GF-D8 (cell line): ENCODE data around the gene RPS10.
A peak's percentile ranks its signal among the peaks of the same experiment; 100 is the strongest.
"Not testable (repeated sequence)": the region's sequence is repeated elsewhere in the genome, so short reads cannot be mapped to it uniquely, and the experiment has no call there.

Source experiments
- DNase-seq: peaks from one replicate; lab custom pipeline; 2025; lab: John Stamatoyannopoulos, UW

The RPS10 gene

DNA sequence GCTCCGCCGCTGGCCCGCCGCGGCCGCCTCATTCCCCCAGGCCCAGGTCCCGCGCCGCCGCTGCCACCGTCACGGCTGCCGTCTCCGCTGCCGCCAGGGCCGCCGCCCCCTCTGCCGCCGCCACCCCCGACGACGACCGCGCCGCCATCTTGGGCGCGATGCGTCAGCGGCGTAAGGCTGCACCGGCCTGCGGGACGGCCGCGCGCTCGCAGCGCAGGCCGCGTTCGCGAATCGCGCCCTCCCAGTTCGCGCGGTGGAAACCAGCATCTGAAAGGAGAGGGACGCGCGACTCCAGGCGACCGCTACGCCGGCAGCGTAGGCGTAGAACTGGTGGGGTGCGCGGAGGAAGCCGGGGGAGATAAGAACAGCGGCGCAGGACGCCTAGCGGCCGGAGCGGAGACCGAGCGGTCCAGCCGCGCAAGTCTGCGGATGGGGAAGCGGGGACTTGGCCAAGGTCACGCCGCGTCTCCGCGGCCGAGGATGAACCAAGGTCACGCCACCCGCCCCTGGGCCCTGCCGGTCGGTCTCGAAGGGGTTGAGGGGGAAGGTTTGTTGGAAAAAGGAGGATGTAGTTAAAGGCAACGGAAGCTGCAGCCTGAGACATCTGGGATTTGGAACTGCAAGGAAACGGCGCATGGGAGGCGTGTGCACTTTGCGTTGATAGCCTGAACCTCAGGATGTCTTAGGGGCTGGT lies 33.2 kb downstream of the RPS10 start, which contains the start of gene NUDT3:
TSS of gene NUDT3 (minus strand) at position 173 of the 694 bp plus-strand sequence. CDS start 307 bp downstream, outside the sequence.
- peak; percentile 86 for DNase-seq

DNA sequence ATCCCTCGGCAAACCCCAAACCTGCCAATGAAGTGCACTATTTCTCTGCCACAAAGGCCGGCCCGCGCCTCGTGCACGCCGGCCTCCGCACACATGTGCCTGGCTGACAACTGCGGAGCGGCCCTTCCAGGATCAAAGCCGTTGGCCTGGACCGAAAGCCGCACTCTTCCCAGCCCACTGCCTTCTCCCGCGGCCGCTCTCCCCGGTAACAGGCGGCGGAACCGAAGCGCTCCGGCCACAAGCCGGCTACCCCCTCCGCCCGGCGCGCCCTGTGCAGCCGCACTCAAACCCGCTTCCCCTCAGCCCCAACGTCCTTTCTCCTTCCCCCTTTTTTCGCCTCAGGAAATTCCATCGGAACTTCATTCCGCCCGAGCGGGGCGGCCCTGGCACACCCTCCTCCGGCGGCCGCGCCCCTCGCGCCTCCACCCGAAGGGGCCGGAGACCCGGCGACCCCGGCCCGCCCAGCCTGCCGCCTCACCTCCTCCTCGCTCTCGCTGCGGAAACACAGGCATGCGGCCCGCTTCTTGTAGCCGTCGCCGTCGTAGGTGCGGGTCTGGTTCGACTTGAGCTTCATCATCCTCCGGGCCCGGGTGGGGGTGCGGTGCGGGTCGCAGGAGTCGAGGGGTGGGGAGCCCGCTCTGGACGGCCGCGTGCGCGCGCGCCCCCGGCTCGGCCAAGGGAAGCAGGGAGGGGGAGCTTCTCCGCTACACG lies 33.9 kb downstream of the RPS10 start:
- DNase-seq, result peak; percentile 21

DNA sequence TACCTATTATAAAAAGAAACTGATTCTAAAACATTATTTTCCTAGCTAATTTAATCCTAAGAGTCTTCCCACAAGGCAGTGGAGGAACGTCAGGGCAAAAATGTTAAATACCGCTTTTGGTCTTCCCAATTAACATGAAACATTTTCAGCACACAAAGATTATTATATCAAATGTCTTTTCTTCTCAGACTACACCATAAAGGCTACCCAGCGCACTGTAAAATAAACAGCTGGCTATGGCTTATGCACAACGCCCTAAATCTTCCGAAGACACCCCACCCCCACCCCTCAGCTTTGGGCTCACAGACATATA lies 34.4 kb downstream of the RPS10 start:
- DNase-seq, result no peak

DNA sequence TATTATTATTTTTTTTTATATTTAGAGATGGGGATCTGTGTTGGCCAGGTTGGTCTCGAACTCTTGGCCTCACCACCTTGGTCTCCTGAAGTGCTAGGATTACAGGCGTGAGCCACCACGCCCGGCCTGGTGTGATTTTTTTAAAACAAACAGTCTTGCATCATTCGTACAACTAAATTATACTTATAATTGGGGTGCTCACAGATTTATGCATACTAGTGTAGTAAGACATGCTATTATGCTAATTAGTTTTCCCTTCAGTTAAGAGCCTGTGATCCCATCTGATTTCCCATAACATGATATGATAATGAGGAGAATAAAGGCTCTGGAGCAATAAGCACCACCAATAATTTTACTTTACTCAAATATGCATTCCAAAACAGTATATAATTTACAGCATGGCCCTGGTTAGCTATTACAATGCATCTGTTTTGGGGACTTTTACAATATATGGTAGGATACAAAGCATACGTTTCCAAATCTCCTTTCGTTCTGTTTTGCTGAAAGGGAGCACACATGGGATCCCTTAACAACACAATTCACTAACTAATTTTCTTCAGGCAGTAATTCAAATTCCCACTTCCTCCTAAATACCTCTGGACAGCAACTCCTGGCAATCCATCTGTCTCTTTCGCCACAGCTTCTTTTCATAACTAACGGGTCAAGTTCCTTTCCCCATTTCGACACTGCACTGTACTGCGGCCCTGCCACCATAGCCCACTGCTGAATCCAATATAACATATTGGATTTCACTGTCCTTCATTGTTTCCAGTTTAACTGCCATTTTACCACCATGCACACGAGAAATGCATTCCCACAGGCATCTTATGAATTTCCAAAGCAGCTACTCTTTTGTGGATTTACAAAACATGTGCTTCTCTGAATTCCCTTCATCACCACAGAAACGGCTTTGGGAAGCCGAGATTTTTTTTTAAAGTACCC lies 35.1 kb downstream of the RPS10 start:
- DNase-seq, result peak; percentile 57

DNA sequence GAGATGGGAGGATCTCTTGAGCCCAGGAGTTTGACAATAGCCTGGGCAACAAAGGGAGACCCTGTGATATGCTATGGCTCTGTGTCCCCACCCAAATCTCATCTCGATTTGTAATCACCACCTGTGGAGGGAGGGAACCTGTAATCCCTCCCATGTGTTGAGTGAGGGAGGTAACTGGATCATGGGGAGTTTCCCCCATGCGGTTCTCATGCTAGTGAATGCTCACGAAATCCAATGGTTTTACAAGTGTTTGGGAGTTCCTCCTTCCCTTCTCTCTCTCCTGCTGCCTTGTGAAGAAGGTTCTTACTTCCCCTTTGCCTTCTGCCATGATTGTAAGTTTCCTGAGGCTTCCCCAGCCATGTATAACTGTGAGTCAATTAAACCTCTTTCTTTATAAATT lies 36.8 kb downstream of the RPS10 start:
- DNase-seq, result peak; percentile 44

DNA sequence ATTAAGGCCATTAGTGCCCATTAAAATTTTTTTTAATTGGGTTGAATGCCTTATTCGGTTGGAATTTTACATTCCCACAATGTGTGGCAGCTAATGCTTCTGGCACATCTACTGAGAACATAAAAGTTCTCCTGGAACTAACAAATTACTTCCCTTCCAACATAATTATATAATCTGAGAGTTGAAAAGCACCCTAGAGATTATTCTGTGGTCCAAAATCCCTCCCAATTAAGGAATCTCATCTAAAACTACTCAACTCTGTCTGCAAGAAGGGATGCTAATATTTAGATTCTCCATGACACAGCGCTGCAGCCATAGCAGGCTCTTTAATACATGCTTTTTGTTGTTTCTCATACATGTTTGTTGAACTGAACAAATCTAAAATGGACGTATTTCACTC lies 37.4 kb downstream of the RPS10 start:
- no peak for DNase-seq

DNA sequence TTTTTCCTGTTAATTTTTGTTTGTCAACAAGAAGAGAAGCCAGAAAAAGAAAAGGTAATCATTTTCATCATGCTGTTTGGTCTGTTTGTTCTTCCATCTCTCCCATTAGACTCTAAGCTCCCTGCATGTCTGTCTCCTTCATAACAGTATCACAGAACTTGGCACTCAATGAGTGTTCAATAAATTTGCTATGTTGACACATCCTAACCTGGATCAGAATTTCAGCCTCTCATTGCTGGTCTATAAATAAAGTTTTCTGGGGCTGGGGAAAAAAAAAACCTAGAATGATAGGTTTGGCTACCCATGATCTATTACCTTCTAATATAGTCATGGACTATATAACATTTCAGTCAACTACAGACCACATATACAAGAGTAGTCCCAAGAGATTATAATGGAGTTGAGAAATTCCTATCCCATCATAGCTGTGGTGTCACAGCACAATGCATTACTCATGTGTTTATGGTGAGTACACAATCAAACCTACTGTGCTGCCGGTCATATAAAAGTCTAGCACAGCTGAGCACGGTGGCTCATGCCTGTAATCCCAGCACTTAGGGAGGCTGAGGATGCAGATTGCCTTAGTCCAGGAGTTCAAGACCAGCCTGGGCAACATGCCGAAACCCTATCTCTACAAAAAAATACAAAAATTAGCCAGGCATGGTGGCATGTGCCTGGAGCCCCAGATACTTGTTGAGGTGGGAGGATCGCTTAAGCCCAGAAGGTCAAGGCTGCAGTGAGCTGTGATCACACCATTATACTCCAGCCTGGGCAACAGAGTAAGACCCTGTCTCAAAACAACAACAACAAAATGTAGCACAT lies 39.3 kb downstream of the RPS10 start:
- DNase-seq, result no peak

DNA sequence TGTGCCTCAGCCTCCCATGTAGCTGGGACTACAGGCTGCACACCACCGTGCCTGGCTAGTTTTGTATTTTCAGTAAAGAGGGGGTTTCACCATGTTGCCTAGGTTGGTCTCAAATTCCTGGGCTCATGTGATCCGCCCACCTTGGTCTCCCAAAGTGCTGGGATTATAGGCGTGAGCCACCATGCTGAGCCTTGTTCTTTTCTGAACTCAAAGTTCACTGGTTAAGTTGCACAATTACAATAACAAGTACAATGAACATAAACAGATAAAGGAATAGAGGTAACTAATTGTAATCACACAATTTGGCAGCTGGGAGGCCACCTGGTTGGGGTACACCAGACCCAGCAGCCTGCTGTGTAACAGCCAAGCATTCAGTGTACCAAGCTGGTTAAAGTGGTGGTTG lies 40.1 kb downstream of the RPS10 start:
- no peak for DNase-seq

DNA sequence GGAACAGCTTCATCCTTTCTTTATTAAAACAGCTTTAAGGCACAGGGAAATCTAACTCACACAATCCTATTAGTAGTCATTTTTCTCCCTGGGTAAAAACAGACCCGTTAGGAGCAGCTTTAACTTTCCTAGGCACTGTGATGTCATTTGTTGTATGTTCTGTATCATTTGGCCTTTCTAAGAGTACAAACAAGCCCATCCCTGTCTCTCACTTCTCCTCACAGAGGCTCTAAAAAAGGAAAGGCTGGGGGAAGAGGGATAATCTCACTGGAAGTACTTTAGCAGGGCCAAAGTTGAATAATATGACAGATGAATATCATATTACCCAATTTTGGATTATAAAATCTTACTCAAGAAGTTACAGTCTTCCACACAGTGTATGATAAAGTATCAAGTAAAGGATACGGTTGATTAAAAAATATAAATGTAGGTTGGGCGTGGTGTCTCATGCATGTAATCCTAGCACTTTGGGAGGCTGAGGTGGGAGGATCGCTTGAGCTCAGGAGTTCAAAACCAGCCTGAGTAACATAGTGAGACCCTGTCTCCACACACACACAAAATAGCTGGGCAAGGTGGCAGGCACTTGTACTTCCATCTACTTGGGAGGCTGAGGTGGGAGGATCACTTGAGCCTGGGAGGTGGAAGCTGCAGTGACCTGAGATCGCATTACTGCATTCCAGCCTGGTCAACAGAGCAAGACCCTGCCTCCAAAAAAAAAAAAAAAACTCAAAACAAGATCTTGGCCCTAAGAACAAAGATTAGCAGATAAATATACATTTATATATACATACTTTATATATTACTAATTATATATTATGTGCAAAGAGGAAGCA lies 41.3 kb downstream of the RPS10 start:
- DNase-seq, result no peak

DNA sequence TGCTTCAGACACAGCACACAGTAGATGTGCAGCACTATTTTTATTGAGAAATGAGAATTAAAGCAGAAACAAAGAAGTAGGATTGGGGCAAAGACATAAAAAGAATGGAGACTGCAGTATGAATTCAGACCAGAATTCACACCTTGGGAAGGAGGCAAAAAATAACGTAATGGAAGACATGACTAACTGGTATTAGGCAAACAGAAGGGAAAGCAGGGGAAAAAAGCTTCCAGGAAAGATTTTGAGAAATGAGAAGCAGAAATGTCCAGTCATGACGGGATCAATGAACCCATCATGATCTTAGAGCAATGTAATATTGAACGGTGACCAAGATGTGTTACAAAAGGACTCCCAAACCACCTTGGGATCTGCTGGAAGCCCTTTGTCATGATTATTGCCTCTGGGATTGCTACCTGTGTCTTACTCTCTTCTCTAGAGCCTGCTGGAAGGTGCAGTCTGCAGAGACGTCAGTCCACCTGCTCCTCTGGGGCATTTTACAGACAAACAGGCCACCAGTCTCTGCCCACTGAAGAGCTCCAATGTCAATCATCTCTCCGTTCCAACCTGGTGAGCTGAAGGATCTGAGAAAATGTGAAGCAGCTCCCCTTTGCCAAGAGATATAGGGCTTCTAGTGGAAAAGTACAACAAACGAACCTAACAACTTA lies 42.1 kb downstream of the RPS10 start:
- DNase-seq, result no peak

DNA sequence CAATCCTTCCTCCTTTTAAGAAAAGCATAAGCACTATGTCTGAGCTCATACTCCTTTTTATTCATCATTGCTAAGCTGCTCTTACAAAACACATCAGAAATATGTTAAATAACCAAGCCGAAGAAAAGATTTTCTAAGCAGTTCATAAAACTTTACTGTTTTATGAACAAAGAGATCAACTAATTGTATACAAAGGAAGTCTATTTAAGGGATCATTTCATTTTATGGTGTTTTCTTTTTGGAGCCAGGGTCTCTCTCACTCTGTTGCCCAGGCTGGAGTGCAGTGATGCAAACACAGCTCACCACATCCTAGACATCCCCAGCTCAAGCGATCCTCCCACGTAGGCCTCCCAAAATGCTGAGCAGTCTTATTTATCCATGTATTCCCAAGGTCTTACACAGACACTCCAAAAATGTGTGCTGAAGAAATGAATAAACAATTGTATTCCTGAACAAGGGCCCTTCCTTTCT lies 42.7 kb downstream of the RPS10 start:
- DNase-seq, result peak; percentile 25

DNA sequence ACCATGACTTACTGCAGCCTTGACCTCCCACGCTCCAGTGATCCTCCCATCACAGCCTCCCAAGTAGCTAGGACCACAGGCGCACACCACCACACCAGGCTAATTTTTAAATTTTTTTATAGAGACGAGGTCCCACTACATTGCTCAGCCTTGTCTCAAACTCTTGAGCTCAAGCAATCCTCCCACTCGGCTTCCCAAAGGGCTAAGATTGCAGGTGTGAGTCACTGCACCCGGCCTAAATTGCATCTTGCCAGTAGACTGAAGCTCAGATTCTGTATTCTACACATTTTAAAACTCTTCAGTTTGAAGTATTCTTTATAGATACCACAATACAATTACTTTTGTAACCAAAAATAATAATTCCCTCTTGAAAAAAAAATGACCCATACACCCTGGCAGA lies 44.8 kb downstream of the RPS10 start:
- DNase-seq, result no peak

DNA sequence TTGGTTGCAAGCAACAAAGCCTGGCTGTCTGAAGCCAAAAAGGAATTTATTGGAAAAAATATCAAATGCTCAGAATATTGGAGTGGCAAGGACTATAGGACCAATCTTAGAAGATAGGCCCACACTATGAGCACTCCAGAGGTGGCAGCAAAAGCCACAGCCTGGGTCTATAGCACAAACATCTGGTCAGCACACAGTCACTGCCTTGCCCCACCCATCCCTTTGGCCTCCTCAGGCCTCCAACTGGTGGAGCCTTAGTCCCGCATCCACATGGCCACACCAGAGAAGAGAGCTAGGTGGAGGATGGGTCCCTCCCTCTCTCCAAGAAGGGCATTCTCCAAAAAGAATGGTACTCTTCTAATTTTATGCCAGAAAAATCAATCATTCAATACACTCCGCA lies 47.4 kb downstream of the RPS10 start:
- no peak for DNase-seq

DNA sequence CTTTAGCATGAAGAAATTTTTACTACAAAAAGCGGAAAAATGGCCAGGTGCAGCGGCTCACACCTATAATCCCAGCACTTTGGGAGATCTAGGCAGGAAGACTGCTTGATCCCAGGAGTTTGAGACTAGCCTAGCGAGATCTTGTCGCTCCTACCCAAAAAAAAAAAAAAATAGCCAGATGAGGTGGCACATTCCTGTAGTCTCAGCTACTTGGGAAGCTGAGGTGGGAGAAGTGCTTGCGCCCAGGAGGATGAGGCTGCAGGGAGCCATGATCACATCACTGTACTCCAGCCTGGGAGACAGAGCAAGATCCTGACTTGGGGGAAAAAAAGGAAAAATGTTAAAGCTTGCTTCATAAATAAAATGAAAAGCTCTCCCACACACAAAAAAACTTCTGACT lies 47.9 kb downstream of the RPS10 start:
- no peak for DNase-seq

DNA sequence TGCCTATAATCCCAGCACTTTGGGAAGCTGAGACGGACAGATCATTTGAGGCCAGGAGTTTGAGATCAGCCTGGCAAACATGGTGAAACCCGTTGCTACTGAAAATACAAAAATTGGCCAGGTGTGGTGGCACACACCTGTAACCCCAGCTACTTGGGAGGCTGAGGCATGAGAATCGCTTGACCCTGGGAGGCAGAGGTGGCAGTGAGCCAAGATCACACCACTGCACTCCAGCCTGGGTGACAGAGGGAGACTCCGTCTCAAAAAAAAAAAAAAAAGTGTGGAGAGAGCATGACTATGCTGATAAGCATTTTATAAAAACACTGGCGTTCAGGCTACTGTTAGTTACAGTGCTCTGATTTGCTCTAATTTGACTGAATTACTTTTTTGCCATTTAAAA lies 48.3 kb downstream of the RPS10 start:
- DNase-seq, result not testable (repeated sequence)

DNA sequence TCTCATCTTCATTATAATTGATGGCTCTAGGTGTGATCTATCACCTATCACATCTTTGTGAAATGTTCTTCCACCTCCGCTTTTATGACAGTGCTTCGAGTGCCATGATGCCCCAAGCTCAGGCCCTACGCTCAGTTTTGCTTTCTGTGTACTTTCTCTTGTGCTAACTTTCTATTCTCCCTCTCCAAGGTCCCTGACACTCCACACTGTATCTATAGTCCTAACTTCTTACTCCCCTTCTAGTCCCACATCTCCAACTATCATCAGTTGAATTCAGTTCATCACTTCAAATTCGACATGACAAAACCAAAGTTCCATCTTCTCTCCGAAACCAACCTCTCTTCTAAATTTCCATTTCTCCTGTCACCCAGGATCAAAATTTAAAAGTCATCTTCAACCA lies 50.0 kb downstream of the RPS10 start:
- no peak for DNase-seq

DNA sequence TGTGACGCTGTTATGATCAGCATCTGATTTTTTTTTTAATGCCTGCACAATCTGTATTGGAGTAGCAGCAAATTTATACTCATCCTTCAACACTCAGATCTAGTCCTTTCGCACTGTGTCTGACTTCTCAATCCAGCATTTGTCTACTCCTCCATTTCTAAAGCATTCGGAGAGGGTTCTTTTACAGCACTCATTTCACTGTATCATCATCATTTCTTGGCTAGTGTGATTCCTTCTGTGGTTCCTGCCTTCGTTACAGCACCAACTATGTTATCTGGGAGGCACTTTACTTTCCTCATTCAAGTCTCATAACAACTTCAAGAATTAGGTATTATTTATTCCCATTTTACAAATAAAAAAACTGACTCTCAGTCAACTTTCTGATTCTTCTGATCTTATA lies 51.4 kb downstream of the RPS10 start:
- DNase-seq, result no peak

DNA sequence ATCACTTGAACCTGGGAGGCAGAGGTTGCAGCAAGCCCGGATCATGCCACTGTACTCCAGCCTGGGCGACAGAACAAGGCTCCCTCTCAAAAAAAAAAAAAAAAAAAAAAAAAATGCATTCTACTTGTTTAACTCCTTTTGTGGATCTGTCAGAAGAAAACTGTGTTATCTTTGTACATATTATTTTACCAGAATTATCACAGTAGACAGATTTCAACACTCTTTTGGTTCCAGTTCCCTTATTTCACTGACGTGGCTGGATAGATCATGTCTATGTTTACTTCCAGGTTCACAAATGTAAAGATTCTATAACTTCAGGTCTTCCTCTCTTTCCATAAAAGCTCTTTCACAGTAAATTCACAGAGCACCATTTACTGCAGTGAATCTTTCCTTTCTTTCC lies 51.8 kb downstream of the RPS10 start:
- DNase-seq, result peak; percentile 46

DNA sequence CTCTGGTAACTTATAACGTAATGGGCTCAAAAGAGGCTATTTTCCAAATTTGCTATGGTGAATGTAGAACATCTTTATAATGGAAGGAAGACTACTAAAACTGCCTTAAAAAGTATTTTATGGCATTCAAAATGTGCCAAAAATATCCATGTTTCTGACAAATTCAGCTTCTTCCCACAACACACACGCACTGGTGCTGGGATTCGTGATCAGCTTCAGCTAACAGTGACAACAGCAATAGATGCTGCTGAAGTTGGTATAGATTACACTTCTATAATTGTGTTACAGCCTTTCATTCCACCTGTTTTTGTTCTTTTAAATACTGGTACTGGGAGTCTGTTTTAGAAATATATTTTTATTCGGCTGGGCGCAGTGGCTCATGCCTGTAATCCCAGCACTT lies 52.4 kb downstream of the RPS10 start:
- no peak for DNase-seq

DNA sequence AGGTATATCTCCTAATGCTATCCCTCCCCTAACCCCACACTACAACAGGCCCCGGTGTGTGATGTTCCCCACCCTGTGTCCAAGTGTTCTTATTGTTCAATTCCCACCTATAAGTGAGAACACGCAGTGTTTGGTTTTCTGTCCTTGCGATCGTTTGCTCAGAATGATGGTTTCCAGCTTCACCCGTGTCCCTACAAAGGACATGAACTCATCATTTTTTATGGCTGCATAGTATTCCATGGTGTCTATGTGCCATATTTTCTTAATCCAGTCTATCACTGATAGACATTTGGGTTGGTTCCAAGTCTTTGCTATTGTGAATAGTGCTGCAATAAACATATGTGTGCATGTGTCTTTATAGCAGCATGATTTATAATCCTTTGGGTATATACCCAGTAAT lies 54.0 kb downstream of the RPS10 start:
- DNase-seq, result not testable (repeated sequence)
